Right renal pelvis (tissue), 4 donors: Measurements from ENCODE around the gene PALD1. TPM values are rescaled to one million over a fixed set of nuclear protein-coding genes. Genes with fewer than 3 reads are reported as not detected.

ENCODE experiments used
- DNase-seq, 4 donors: peaks; one replicate each; pipeline ENCODE4 v3.0.0-alpha.2; 2013; ENCODE audit warnings: low read depth in 4 of 4, low spot score in 3 of 4, missing footprints in 1 of 4
- polyA plus RNA-seq, 4 donors: library from polyadenylated mRNA; unstranded; fragments of 120-200 nt; gene quantifications; one replicate each; pipeline ENCODE4 v1.2.1, GENCODE V29; 2013; ENCODE audit not compliant: insufficient read length in 4 of 4

PALD1 gene
- polyA plus RNA-seq, 4 donors, result 9.8 to 12.1 (median 11.3) TPM

GRCh38 chr10:70500812-70501301 lies 22.3 kb downstream of the PALD1 start:
- DNase-seq, result no peak

- no peak for DNase-seq
These were observed 23.8 kb downstream of the PALD1 start for GRCh38 chr10:70502406-70502805.

GRCh38 chr10:70503776-70504175 lies 25.2 kb downstream of the PALD1 start:
- DNase-seq, result no peak

- no peak for DNase-seq
These were observed 26.2 kb downstream of the PALD1 start for GRCh38 chr10:70504521-70505358.

DNA sequence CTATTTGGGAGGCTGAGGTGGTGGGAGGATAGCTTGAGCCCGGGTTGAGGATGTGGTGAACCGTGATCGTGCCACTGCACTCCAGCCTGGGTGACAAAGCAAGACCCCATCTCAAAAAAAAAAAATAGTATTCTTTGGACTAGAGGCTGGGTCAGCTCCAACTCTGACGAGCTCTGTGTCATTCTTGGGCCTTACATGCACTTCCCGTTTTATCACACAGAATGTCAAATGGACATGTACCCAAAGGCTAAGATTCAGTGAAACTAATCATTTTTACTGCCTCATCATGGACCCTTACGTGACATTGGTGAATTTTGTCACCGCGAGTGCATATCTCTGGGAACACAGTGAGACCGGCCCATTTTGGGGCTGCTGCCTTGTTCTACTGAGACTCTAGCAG lies 27.3 kb downstream of the PALD1 start:
- DNase-seq, result no peak

DNA sequence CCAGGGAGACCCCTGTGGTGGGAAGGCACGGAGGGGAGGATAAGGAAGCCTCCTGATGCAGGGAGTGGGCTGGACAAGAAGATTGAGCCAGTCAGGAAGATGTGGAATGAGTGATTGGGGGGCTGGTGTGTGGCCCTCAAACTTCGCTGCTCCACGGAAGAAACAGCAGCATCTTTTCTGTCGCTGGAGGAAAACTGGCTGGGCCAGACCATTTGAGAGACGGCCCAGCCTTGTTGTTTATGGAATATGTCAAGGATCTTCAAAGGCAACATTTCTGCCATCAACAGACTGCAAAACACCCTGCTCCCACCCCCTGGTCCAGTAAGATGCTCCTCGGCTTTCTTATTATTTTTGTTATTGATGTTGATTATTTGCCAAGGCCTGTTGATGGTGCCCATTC lies 29.4 kb downstream of the PALD1 start:
- no peak for DNase-seq

GRCh38 chr10:70508912-70509756 lies 30.6 kb downstream of the PALD1 start:
- no peak for DNase-seq

- no peak for DNase-seq
These were observed 31.2 kb downstream of the PALD1 start for GRCh38 chr10:70509757-70510147.

DNA sequence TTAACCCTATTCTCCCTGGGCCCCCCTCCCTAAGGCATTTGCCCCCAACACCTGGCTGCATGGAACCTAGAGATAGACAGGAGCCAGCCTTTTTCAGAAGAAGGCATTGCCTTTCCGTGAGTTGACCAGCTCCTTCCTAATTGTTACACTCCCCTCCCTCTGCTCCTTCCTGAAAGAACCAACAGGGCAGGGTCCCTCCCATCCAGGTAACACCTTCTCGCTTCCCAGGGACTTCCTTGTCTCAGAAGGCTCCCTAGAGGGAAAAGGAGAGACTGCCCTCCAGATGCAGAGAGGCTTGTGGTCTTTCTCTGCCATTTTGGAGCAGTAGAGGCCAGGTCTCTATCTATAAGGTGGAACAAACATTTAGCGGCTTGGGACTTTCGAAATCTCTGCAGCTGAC lies 31.9 kb downstream of the PALD1 start:
- no peak for DNase-seq

- no peak for DNase-seq
These were observed 32.3 kb downstream of the PALD1 start for GRCh38 chr10:70510904-70511303.

DNA sequence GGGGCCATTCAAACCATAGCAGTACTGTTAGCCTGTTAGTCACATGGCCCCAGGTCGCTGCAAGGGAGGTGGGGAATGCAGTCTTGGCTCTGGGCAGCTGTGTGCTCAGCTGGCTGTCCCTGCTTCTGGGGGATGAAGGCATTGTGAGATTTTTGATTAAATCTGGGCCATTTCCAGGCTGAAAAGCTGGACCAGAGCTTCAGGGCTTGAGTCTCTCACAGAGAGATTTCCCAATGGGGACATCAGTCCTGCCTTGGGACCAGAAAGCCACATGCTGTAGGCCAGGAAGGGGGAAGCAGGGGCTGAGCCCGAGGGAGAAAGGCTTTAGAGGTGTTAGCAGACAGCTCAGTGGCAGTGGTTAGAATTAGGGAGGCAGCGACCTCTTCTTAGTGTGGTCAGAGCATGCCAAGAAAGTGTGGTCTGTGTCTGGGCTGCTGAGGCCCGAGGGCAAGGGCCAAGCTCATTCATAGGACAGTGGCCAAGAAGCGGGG lies 33.6 kb downstream of the PALD1 start:
- no peak for DNase-seq

DNA sequence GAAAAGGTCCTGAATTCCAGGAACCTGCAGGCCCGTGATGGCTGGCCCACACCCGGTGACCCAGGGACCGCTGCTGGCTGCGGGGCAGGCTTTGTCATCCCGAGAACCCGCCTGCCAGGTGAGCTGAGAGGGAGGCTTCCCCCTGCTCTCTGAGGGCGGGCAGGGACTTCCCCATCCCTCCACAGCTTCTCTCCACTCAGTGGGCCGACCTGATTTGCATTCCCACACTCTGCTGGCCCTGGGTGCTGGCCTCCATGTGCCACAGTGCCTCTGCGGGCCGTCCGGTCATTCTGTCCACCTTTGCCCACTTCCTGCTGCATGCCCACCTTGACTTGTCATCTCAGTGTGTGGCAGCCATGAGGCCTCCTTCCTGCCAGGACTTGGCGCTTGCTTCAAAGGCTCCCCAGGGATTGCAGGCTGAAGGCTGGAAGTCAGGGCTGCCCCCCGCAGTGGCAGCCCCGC lies 35.3 kb downstream of the PALD1 start:
- DNase-seq, result no peak

GRCh38 chr10:70514591-70514990 lies 36.0 kb downstream of the PALD1 start:
- DNase-seq, result no peak

DNA sequence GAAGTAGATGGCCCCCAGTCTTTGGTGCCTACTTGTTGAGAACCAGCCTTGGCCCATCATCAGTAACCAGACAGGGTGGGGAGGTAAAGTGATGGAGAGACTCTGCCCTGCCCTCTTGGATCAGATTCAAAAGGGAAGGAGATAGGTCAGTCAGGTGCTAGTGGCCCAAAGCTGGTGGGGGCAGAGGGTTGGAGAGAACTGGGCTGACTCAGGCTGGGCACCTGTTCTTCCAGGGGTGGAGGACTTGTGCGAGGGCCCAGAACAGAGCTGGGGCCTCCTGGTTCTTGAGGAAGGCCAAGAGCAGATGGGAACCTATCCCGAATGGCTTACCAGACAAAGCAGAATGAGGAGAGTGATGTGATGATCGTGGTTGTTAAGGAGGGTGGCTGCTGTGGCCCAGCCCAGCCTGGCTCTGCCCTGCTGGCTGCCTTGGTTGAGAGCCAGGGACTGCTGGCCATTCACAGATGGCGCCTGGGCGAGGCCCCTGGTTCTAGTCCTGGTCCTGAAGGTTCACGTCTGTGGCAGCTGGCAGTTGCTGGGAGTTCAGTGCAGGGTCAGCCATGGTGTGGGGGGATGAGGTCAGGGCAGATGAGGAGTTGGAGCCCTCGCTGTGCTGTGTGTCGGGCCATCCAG lies 36.6 kb downstream of the PALD1 start:
- DNase-seq, result no peak

DNA sequence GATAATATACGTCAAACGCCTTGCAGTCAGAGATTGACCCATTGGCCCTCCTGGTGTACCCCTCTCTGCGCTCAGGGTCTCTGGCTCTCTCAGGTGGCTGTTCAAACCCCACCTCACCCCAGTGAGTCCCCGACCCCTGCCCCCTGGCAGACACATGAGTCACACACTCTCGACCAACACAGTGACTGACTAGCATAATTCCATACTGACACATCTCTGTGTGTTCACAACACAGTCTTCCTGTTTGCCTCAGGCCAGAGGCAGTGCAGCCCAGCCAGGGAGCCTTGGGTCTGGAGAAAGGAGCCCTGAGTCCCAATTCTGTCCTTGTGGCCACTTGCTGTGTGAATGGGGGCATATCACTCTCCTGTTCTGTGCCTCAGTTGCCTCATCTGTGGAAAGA lies 40.1 kb downstream of the PALD1 start:
- no peak for DNase-seq

DNA sequence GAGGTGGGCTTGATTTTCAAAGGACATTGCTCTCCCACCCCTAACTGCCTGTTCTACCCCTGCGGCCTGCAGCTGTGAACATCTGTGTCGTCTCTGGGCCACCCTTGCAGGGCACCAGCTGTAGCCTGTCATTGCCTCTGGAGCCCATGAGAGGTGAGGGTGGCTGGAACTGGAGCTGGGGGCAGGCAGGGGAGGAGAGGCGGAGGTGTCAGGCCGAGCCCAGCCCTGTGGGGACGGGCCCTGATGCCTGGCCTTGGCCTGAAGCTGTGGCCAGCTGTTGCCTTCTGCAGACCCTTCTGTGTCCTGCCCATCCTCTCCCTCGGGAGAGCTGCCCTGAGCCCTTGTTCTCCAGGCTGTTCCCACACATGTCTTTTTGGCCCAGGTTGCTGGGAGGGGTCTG lies 44.5 kb downstream of the PALD1 start:
- DNase-seq, result peak in 2 of 4 donors; percentile 39 to 49

DNA sequence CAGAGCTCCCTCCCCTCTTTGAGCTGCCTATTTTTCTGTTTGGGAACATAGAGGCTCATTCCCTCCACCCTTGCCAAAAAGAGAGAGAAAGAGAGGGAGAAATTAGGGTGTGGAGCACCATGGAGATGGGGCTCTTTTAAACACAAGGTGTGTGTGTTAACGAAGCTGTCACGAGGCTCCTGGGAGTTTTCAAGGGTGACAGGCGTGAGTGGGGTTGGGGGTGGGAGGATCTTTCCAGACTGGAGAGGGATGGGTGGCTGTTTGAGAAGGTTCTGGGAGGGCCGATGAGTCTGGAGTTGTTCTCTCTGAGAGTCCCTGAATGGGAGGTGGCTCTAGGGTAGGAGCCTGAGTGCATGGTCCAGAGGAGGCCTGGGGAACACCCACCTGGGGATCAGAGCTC lies 45.0 kb downstream of the PALD1 start:
- DNase-seq, result no peak

GRCh38 chr10:70528314-70528713 lies 49.7 kb downstream of the PALD1 start:
- no peak for DNase-seq

DNA sequence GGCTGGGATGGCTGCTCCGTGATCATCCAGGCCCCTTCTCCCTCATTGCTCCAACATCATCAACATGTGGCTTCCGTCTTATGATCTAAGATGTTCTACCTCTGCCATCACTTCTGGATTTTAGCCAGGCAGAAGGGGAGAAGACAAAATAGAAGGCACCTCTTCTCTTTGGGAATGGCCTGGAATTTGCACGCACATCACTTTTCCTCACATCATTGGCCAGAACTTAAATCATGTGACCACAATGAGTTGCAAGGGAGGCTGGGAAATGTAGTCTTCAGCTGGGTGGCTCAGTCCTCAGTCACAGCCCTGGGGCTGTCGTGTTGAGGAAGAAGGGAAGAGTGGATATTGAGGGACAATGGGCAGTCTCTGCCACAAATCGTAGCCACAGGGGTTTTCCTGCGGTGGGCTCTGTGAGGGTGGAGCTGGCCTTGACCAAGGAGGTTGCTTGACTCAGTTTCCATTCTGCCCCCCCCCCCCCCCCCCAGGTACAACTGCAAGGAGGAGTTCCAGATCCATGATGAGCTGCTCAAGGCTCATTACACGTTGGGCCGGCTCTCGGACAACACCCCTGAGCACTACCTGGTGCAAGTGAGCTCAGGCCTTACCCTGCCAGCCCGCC lies 50.3 kb downstream of the PALD1 start:
- DNase-seq, result no peak

- no peak for DNase-seq
These were observed 51.3 kb downstream of the PALD1 start for GRCh38 chr10:70529848-70530247.
